Measurements from ENCODE around the gene COX6A1.
A peak's percentile ranks its signal among the peaks of the same experiment; 100 is the strongest.

The COX6A1 gene

DNA sequence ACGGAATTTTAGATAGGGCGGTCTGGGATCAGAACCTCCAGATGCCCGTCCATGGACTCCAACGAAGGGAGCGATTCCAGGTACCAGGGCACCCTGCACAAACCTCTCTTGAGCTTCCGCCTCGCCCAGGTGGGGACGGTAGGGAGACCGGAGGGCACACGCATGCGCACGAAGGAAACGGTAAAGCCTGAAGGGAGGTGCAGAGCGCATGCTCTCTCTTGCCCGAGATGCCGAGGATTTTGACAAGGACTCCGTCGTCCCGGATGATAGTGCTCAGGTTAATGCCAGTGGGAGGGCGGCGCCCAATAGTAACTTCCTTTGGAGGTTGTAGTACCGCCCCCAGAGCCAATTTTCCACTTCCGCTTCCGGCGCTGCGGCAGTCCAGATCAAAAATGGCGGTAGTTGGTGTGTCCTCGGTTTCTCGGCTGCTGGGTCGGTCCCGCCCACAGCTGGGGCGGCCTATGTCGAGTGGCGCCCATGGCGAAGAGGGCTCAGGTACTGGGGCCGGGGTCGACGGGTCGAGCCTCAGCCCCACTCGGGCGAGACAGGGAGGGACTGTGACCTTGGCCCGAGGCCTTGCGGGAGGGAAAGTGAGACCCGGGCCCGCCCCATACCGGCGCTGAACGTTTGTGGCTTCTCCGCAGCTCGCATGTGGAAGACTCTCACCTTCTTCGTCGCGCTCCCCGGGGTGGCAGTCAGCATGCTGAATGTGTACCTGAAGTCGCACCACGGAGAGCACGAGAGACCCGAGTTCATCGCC, at the start of gene COX6A1:
Gene COX6A1 (plus strand): TSS at position 379 of the 760 bp plus-strand sequence. CDS start 14 bp downstream, at position 393.
- peak; percentile 92 to 95 for DNase-seq (ENCODE audit: low read depth in 2 of 2)

DNA sequence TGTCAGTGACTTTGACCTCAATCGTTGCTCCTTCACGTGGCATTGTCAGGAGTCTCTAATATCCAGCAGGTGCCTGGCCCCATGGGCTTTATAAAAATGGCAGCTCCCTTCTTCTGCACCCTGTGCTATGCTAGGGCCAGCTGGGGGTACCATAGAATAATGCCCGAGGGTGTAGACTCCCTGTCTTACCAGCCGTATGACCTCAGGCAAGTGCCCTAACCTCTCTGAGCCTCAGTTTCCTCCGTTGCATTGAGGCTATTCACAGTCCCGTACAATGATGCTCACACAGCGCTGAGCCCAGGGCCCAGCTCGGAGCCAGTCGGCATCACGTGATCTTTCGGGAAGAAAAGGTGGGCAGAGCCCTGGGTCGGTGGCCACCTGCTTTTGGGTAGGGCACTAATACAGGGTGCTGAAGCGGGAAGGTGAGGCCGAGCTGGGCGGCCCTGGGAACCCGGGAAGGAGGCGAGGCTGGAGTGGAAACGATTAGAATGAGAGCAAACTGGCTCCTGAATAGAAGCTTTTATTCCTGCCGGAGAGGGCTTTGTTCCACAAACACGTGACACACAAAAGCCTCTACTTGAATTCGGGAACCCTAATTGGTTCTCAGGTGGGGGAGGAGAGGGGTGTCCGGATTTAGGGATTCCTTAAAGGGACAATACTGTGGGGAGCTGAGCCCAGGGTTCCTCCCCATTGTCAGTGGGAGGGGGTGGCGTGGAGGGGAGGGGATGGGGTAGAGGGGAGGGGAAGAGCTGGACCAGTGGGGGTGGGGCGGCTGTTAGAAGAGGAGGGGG, 49.0 kb upstream of the COX6A1 start:
- DNase-seq (ENCODE audit: low read depth in 2 of 2): no peak

DNA sequence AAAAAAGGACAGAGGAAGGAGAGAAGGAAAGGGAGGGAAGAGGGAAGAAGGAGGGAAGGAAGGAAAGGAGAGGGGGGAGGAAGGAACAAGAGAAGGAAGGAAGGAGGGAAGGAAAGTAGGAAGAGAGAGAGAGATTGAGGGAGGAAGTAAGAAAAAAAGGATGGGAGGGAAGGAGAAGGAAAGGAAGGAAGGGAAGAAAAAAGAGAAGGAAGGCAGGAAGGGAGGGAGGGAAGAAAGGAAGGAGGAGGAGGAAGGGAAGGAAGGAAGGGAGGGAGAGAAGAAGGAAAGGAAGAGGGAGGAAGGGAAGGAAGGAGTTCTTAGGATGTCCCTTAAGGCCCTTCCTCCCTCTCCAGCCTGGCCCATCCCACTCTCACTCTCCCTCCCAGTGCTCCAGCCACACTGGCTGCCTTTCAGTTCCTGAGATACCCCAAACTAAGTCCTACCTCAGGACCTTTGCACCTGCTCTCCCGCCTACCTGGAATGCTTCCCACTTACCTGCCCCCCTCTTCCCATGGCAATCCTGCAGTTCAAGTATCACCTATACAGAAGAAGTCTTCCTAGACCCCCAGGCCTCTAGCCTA, 47.3 kb upstream of the COX6A1 start:
- DNase-seq (ENCODE audit: low read depth in 2 of 2): no peak

DNA sequence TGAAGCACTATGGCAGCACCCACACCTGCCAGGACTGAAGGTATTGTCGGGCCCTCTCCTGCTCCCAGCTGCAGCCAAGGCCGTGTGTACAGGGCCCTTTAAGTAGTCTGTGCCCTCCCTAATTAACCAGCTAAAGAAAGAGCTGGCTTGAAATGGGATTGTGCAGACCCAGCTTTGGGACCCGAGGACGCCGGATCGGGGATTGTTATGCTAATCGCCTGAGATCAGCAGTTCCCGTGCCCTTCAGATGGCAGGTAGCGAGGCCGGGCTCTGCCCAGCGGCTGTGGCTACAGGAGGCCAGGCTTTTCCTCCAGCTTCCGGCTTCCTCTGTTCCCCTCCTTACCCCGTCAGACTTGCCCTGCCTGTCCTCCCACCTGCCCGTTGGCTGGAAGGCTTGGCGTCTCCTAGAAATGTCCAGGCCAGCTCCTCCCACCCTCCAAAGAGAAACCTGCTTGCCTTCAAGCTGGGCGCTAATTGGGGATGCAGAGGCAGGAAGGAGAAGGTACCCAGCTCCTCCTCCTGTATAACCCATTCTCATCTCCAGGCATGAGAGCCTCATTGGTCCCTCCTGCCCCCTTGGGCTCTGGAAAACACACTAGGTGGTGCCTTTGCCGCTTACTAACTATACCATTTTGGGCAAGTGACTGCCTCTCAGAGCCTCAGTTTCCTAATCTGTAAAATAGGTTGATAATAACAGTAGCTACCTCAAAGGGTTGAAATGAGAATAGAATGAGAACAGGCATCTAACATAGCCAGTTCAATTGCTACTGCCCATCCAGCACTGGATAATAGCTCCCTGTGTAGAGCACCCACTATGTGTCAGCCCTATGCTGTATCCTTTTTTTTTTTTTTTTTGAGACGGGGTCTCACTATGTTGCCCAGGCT, 43.2 kb upstream of the COX6A1 start:
- no peak for DNase-seq (ENCODE audit: low read depth in 2 of 2)

DNA sequence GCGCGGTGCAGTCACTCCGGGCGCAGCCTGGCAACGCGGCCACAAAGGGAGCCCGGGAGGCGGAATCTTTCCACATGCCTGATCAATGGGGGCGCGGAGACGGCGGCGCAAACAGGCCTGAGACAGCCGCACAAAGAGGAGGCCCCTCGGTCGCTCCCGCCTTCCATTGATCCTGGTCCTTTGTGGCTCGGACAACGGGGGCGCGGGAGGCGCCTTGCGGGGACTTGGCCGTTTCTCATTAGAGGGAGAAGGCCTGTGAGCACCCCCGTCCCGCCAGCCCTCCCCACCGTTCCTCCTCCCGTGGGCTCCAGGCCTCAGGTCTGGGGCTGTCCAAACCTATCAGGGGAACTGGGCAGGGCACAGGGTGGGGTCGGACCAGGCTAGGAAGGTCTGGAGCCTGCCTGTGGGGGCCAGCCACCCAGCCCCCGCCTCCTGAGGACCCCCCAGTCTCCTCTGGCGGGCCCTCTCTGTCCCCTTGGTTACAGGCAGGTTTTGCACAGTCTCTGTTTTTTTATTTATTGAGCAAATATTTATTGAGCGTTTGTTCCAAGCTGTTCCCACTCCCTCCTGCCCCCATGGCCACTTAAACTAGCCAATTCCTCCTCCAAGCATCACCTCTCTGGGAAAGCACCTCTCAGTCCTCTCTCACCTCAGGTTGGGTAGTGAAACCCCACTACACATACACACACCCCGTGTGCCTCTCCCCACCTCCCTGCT, 39.9 kb upstream of the COX6A1 start:
- no peak for DNase-seq (ENCODE audit: low read depth in 2 of 2)

DNA sequence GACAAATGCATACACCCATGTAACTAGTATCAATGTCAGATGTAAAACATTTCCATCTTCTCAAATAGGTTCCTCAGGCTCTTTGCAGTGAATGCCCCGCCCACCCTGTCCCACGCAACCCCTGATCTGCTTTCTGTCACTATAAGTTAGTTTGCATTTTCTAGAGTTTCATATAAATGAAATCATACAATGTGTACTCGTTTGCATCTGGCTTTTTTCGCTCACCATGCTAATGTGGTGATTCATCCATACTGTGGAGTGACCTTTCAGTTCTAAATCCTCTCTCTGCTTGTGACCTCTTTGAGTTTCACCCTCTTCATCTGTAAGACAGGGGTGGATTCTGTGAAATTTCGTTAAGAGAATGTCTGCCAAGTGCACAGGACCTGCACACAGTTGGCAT, 38.4 kb upstream of the COX6A1 start:
- DNase-seq (ENCODE audit: low read depth in 2 of 2): no peak

DNA sequence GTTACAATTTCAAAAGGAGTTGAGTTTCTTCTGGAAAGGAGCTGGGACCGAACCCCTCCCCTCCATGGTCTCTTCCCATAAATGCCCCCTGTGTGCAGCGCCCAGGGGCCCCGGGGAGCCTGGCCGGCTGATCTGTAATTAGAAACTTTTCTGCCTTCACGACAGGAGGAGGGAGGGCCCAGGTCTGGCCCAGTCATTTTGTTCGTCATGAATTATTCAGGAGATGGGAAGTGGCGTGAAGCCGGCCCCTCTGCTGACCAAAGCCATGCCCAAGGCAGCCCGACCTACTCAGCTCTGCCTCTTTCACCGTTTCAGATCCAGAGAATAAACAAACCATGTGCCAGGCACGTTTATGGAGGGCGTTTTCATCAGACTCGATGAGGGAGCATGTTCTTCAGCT, 35.7 kb upstream of the COX6A1 start:
- no peak for DNase-seq (ENCODE audit: low read depth in 2 of 2)

DNA sequence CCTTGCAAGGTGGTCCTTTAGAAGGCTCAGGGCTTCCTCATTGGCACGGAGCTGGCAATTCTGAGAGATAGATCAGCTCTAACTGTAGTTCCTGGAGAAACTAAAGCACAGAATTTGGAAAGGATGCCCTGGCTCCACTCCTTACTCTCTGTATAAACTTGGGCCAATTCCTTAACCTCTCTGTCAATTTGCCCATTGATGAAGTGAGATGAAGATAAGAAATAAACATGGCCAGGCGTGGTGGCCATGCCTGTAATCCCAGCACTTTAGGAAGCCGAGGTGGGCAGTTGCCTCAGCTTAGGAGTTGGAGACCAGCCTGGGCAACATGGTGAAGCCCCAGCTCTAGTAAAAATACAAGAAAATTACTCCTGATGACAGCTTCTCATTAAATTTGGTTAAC, 34.0 kb upstream of the COX6A1 start:
- no peak for DNase-seq (ENCODE audit: low read depth in 2 of 2)

DNA sequence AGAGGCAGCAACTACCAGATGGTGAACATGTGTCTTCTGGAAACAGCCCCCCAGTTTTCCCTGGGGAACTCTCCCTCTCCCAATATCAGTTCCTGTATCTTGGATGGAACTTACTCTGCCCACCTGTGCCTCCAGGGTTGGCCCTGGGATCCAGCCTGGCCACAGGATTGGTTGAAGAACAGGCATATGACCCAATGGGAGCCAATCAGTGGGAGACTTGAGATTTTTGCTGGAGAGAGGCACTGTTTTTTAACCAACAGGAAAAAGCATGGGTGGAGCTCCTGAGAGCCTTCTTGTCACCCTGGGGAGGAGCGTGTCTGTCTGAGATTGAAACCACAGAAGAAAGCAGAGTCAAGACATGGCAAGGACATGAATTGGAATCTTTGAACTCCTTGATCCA, 33.6 kb upstream of the COX6A1 start:
- no peak for DNase-seq (ENCODE audit: low read depth in 2 of 2)

DNA sequence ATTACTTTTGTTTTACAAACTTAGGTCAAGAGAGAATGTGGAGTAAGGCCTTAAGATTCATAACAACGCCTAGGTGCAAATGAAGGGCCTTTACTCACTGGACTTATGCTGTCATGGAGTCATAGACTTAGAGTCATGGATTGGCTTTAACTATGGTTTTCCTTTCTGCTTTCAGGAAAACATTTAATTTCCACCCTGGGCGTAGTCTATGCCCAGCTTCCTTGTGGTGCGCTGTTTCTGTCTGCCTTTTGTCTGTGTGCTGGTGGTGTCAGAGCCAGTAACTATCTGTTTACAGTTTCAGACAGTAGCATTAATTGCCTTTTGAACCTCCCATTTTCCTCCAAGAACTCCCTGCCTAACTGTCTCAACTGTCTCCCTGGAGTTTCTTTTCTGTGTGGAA, 31.8 kb upstream of the COX6A1 start:
- DNase-seq (ENCODE audit: low read depth in 2 of 2): no peak

DNA sequence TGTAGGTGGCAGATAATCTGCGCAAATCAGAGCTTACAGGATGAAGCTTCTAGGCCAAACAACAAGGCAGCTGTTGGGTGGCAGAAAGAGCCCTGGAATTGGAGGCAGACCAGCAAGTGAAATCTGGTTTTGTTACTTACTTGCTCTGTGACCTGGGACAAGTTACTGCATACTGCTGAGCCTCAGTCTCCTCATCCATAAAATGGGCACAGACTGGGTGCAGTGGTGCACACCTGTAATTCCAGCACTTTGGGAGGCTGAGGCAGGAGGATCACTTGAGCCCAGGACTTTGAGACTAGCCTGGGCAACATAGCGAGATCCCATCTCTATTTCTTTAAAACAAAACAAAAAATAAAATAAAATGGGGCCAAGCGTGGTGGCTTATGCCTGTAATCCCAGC, 31.4 kb upstream of the COX6A1 start:
- DNase-seq (ENCODE audit: low read depth in 2 of 2): no peak

DNA sequence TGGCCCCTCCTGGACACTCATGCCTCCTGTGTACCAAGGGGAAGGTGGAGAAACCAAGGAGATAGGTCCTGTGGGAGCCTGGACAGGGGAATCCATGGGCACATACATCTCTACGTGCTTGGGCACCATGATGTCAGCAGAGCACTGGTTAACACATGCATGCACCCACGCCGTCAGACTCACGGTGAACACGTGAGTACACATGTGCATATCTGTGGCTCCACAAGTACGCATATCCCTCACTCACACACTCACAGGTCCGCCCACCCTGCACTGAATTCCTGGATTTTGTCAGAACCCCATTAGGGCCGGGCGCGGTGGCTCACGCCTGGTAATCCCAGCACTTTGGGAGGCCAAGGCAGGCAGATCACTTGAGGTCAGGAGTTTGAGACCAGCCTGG, 29.1 kb upstream of the COX6A1 start:
- DNase-seq (ENCODE audit: low read depth in 2 of 2): no peak

DNA sequence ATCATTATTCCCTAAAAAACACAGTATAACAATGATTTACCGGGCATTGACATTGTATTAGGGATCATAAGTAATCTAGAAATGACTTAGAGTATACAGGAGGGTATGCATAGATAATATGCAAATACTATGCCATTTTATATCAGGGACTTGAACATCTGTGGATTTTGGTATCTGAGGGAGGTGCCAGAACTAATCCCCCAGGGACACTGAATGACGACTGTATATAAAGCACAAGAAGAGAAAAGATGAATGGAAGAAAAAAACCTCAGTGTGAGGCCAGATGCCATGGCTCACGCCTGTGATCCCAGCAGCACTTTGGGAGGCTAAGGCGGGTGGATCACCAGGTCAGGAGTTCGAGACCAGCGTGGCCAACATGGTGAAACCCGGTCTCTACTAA, 25.5 kb upstream of the COX6A1 start:
- no peak for DNase-seq (ENCODE audit: low read depth in 2 of 2)

DNA sequence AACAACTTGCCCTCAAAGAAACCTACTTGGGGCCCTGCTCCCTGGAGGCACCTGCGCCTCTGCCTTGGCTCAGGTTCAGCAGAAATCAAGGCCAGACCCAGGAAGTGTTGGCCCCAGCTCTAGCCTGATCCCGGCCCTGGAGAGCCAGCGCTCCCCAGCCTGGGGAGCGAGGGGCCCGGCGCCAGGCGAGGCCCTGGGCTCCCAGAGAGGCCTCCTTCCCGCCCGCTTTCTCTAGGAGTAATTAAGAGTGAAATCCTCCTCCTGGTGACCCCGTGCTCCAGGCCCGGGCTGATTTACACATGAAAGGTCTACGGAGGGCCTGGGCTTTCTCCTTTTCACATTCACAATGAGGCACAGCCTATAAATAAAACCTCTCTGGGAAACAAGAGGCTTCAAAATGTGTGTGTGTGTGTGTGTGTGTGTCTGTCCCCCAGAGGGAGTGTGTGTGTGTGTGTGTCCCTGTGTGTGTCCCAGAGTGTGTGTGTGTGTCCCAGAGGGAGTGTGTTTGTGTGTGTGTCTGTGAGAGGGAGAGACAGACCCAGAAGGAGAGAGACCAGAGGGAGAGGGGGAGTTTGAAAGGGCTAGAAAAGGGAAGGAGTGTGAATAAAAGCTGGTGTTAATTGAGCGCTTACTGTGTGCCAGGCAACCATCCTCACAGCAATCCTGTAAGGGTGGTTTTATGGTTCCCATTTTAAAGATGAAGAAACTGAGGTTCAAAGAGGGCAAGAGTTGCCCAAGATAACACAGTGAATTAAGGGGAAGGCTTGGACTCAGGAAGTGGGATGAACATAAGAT, 23.8 kb upstream of the COX6A1 start:
- no peak for DNase-seq (ENCODE audit: low read depth in 2 of 2)

DNA sequence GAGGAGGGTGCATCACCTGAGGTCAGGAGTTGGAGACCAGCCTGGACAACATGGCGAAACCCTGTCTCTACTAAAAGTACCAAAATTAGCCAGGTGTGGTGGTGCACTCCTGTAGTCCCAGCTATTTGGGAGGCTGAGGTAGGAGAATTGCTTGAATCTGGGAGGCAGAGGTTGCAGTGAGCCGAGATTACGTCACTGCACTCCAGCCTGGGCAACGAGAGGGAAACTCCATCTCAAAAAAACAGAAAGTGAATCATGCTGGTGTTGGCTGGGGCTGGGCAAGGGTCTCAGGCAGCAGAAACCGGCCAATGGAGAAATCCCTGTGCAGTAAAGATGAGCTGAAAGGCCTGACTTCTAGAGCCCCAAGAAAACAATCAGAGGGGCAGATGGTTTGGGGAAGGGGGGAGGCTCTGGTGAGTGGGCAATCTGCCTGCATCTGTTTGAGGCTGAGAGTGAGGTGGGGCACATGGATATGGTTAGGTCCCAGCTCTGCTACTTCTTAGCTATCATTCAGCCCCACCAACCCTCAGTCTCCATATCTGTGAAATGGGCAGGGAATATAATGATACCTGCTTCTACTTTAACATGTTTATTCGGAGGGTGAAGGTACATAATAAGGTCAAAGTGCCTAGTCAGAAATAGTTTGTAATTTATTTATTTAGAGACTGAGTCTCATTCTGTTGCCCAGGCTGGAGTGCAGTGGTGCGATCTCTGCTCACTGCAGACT, 21.3 kb upstream of the COX6A1 start:
- DNase-seq (ENCODE audit: low read depth in 2 of 2): no peak

DNA sequence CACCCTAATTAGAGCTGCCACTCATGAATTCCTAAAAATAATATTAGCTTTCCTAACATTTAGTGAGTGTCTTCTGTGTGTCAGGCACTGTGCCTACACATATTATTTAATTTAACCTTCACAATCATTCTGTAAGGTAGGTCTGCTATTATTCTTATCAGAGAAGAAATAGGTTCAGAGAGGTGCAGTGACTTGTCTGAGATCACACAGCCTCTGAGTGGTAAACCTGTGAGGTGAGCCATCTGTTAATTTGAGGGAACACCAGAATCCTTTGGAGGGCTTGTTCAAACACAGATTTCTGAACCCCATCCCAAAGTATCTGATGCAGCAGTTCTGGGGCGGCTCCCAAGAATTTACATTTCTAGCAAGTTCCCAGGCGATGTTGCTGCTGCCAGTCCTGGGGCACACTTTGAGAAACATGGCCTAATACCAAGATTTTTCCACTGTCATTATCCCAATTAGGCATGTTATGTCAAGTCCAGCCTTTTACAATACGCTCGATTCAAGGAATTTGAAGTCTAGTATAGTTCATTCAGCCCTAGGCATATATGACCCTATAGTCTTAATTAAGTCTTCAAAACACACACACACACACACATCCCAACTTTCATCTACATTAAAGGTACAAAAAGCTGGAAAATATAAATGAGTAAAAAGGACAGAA, 19.9 kb upstream of the COX6A1 start:
- no peak for DNase-seq (ENCODE audit: low read depth in 2 of 2)

DNA sequence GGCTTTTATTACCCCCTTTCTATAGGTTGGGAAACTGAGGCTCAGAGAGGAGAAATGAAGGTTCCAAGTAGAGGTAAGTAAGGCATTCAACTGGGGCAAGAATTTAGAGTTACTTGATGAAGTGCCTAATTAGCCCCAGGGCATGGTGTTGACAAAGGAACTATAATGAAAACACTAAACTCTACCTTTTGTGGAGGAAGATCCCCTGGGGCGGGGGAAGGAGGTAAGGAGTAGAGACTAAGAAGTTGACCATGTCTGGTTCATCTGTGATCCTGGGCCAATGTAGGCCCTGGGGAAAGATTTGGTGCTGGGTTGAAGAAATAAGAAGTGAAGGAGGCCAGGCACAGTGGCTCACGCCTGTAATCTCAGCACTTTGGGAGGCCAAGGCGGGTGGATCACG, 16.2 kb upstream of the COX6A1 start:
- DNase-seq (ENCODE audit: low read depth in 2 of 2): no peak

DNA sequence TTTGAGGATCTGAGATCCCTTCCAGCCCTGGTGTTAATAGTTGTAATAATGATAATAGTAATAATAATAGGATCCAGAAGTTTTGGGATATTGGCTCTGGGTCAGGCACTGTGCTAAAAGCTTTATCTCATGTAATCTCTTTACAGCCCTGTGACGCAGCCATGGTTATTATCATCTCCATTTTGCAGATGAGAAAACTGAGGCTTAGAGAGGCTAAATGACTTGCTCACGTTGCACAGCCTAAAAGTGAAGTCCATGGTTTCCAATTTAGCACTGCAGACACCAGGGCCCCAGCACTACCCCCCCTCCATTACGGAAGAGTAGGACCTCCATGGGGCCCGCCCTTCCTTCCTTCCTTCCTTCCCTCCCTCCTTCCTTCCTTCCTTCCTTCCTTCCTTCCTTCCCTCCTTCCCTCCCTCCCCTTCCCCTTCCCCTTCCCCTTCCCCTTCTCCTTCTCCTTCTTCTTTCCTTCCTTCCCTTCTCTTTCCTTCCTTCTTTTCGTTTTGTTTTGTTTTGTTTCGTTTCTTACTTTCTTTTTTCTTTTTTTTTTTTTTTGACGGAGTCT, 14.9 kb upstream of the COX6A1 start:
- no peak for DNase-seq (ENCODE audit: low read depth in 2 of 2)

DNA sequence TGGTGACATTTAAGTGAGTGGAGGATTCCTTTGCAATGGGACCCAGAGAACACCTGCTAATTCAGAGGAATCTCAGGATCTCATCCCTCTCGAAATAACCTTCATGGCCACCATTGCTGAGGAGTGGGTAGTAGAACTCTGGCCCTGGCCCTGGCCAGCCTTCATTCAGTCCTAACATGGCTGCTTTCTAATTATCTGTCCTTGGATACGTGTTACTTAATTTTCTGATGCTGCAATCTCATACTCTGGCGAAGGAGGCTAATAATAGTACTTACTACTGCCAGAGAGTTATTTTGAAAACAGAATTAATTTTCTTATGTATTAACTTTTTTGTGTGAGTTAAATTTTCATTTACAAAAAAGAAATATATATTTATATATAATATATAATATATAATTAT, 12.1 kb upstream of the COX6A1 start:
- no peak for DNase-seq (ENCODE audit: low read depth in 2 of 2)

All from stimulated activated CD8-positive, alpha-beta memory T cell treated with anti-CD3 and anti-CD28 coated beads, Interleukin-7, amount 100 ng/mL, for 1 hour (primary cell).